HUES64 (cell line): Measurements from ENCODE around the gene PYM1.

Experiments
- H3K27ac ChIP-seq: 2 replicates; pipeline ENCODE4 v1.7.0; 2013; ENCODE audit warnings: low read depth, low read length, inconsistent platforms
- H3K27me3 ChIP-seq: 2 replicates; pipeline ENCODE4 v1.6.1; 2013; ENCODE audit warnings: mild to moderate bottlenecking, low read length; ENCODE audit not compliant: insufficient read depth
- H3K36me3 ChIP-seq: 2 replicates; pipeline ENCODE4 v1.6.1; 2013; ENCODE audit warnings: mild to moderate bottlenecking, low read length; ENCODE audit not compliant: insufficient read depth
- H3K4me1 ChIP-seq: 2 replicates; pipeline ENCODE4 v1.6.1; 2013; ENCODE audit warnings: mild to moderate bottlenecking, low read length, moderate library complexity; ENCODE audit not compliant: insufficient read depth
- H3K4me3 ChIP-seq: 2 replicates; pipeline ENCODE4 v1.5.1; 2013; ENCODE audit warnings: mild to moderate bottlenecking, low read length, moderate library complexity
- H3K9ac ChIP-seq: 2 replicates; pipeline ENCODE4 v1.6.1; 2013; ENCODE audit warnings: mild to moderate bottlenecking, low read depth, low read length
- H3K9me3 ChIP-seq: 2 replicates; pipeline ENCODE4 v1.6.1; 2013; ENCODE audit warnings: low read depth, low read length; ENCODE audit not compliant: insufficient read depth
- WGBS: fragments of 150-250, 120-280 bp; methylation state at CpG from one replicate; pipeline ENCODE4 v1.1.7; 2013; ENCODE audit warnings: missing lambda C conversion rate; 5-methylcytosine and 5-hydroxymethylcytosine counted together

The PYM1 gene

GRCh38 chr12:55965941-55966407, 38.3 kb upstream of the PYM1 start, which contains the start of gene PMEL:
Gene PMEL (minus strand): TSS chr12:55966042. CDS start chr12:55966011, 31 bp downstream.
- peak within 1 kb of the TSS; percentile 84 for H3K9ac ChIP-seq
- no peaks in the 10 kb centered on the region for H3K27me3 ChIP-seq
- peak within 1 kb of the TSS; percentile 89 for H3K4me3 ChIP-seq
- H3K36me3 ChIP-seq, result peaks cover 33% of the 10 kb centered on the region
- no peaks in the 10 kb centered on the region for H3K9me3 ChIP-seq
- H3K4me1 ChIP-seq, result peaks cover 7% of the 10 kb centered on the region; the same call in 1 of the 2 replicates
- WGBS, result 22% methylated on average over 3 of the region's 4 CpGs
- H3K27ac ChIP-seq, result peak within 1 kb of the TSS; percentile 80

GRCh38 chr12:55965240-55965639, 37.5 kb upstream of the PYM1 start:
- Histone ChIP-seq H3K4me3 (peak overlapping the region; percentile 89), H3K36me3 (peaks cover 26% of the 10 kb centered on the region), H3K27ac (peak overlapping the region; percentile 53), H3K9me3 (no peaks in the 10 kb centered on the region), H3K27me3 (no peaks in the 10 kb centered on the region), H3K9ac (peak overlapping the region; percentile 46; the same call in 1 of the 2 replicates), H3K4me1 (peaks cover 7% of the 10 kb centered on the region; the same call in 1 of the 2 replicates)
- WGBS, result 48% methylated on average over 5 of the region's 5 CpGs

DNA sequence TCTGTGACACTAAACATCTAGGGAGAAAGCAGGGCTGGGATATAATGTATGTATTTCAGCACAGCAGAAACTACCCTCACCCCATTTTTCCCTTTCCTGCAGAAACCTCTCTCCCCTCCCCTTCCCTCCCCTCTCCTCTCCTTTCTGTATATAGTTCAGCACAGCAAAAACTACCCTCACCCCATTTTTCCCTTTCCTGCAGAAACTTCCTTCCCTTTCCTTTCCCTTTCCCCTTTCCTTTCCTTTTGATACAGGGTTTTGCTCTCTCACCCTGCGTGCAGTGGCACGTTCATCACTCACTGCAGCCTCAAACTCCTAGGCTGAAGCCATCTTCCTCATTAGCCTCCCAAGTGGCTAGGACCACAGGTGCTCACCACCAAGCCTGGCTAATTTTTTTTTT, 36.1 kb upstream of the PYM1 start:
- Histone ChIP-seq H3K9ac (no peak overlapping the region), H3K27ac (no peak overlapping the region), H3K4me1 (peaks cover 7% of the 10 kb centered on the region; the same call in 1 of the 2 replicates), H3K9me3 (no peaks in the 10 kb centered on the region), H3K27me3 (no peaks in the 10 kb centered on the region), H3K4me3 (no peak overlapping the region), H3K36me3 (peaks cover 18% of the 10 kb centered on the region)
- 88% methylated on average over 2 of the region's 2 CpGs for WGBS

DNA sequence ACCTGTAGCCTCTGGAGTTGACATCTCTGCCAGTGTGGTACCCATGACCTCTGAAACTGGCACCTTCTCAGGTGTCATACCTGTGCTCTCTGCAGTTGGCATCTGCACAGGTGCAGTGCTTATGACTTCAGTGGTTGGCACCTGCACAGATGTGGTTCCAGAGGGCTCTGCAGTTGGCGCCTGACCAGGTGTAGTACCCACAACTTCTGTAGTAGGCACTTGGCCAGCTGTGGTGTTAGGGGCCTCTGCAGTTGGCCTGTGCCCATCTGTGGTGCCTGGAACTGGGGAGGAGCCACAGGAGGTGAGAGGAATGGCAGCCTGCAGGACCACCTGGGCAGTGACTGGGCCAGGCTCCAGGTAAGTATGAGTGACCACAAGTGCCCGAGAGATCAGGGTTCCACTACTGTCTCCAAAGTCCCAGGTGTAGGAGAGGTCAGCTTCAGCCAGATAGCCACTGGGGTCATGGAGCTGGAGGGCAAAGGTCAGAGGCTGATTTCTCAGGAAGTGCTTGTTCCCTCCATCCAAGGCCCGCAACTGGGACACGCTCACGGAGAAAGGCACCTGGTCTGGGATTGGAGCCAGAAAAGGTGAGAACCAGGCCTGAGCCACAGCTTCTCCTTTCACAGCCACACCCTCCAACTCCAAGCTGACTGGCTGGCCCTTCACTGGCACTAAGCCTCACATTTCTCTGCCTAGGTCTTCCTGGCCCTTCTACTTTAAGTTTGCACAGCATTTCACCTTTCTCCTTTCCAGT, 29.6 kb upstream of the PYM1 start:
- WGBS, result 93% methylated on average over 5 of the region's 5 CpGs
- no peaks in the 10 kb centered on the region for H3K4me1 ChIP-seq
- H3K9ac ChIP-seq, result no peak overlapping the region
- no peak overlapping the region for H3K4me3 ChIP-seq
- peaks cover 67% of the 10 kb centered on the region for H3K36me3 ChIP-seq
- no peak overlapping the region for H3K27ac ChIP-seq
- H3K9me3 ChIP-seq, result no peaks in the 10 kb centered on the region
- H3K27me3 ChIP-seq, result no peaks in the 10 kb centered on the region

DNA sequence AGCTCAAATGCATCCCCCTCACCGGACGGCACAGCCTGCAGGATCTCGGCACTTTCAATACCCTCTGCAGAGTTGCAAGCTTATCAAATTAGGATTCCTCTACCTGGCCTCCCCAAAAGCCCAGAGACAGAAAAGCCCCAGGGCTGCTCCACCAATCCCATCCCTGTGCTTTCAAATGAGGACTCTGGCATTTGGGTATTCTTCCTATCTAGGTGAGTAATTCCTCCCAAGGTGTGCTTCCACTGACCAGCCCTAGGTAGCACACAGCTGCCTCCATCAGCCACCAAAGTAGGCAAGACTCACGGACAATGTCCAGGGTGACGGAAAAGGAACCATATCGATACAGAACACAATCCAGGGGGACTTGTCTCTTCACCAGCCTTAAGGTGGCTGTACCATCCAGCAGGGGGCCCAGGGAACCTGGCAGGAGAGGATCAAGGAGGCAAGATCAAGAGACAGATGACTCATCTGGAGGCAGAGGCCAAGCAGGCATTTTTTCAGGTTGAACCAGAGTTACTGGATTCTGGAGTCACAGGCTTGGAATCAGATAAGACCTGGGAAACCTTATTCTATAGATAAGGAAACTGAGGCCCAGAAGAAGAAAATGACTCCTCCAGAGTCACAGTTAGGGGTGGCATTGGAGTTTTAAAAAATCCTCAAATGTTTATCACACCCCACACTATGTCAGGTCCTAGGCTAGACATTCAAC, 28.3 kb upstream of the PYM1 start:
- H3K4me3 ChIP-seq, result no peak overlapping the region
- 95% methylated on average over 6 of the region's 6 CpGs for WGBS
- H3K27me3 ChIP-seq, result no peaks in the 10 kb centered on the region
- H3K4me1 ChIP-seq, result no peaks in the 10 kb centered on the region
- H3K9ac ChIP-seq, result no peak overlapping the region
- H3K9me3 ChIP-seq, result no peaks in the 10 kb centered on the region
- H3K36me3 ChIP-seq, result peaks cover 70% of the 10 kb centered on the region
- H3K27ac ChIP-seq, result no peak overlapping the region

GRCh38 chr12:55955344-55955743, 27.6 kb upstream of the PYM1 start:
- peaks cover 70% of the 10 kb centered on the region for H3K36me3 ChIP-seq
- H3K27me3 ChIP-seq, result no peaks in the 10 kb centered on the region
- no peak overlapping the region for H3K4me3 ChIP-seq
- WGBS, result 91% methylated on average over 4 of the region's 4 CpGs
- no peaks in the 10 kb centered on the region for H3K9me3 ChIP-seq
- no peaks in the 10 kb centered on the region for H3K4me1 ChIP-seq
- H3K27ac ChIP-seq, result no peak overlapping the region
- no peak overlapping the region for H3K9ac ChIP-seq

GRCh38 chr12:55946553-55946952, 18.9 kb upstream of the PYM1 start:
- peaks cover 5% of the 10 kb centered on the region; the same call in 1 of the 2 replicates for H3K36me3 ChIP-seq
- no peak overlapping the region for H3K4me3 ChIP-seq
- no peaks in the 10 kb centered on the region for H3K27me3 ChIP-seq
- WGBS, result 95% methylated on average over 5 of the region's 6 CpGs
- H3K9me3 ChIP-seq, result no peaks in the 10 kb centered on the region
- no peak overlapping the region for H3K9ac ChIP-seq
- no peak overlapping the region for H3K27ac ChIP-seq
- H3K4me1 ChIP-seq, result no peaks in the 10 kb centered on the region

- H3K4me1 ChIP-seq, result peaks cover 8% of the 10 kb centered on the region; the same call in 1 of the 2 replicates
- no peaks in the 10 kb centered on the region for H3K27me3 ChIP-seq
- no peak overlapping the region for H3K27ac ChIP-seq
- no peak overlapping the region for H3K9ac ChIP-seq
- H3K4me3 ChIP-seq, result no peak overlapping the region
- H3K9me3 ChIP-seq, result no peaks in the 10 kb centered on the region
- 93% methylated on average over 1 of the region's 1 CpG for WGBS
- H3K36me3 ChIP-seq, result no peaks in the 10 kb centered on the region
Measured at GRCh38 chr12:55942577-55943136, 15.0 kb upstream of the PYM1 start.

GRCh38 chr12:55942055-55942454, 14.4 kb upstream of the PYM1 start:
- Histone ChIP-seq H3K4me1 (peaks cover 8% of the 10 kb centered on the region; the same call in 1 of the 2 replicates), H3K36me3 (no peaks in the 10 kb centered on the region), H3K27ac (no peak overlapping the region), H3K27me3 (no peaks in the 10 kb centered on the region), H3K9me3 (no peaks in the 10 kb centered on the region), H3K4me3 (no peak overlapping the region), H3K9ac (no peak overlapping the region)
- 97% methylated on average over 4 of the region's 4 CpGs for WGBS

- no peaks in the 10 kb centered on the region for H3K9me3 ChIP-seq
- peaks cover 8% of the 10 kb centered on the region; the same call in 1 of the 2 replicates for H3K4me1 ChIP-seq
- H3K36me3 ChIP-seq, result no peaks in the 10 kb centered on the region
- H3K9ac ChIP-seq, result no peak overlapping the region
- WGBS, result 25% methylated on average over 18 of the region's 18 CpGs
- 0 out of 2 replicates have a peak overlapping the region, but pooled peaks have one; percentile 1 for H3K4me3 ChIP-seq
- H3K27me3 ChIP-seq, result no peaks in the 10 kb centered on the region
- H3K27ac ChIP-seq, result no peak overlapping the region
Measured at GRCh38 chr12:55940065-55940732, 12.5 kb upstream of the PYM1 start.
